Sigmoid colon (tissue), 7 donors: ENCODE measurements around the gene RPS6KB1. TPM values are rescaled to one million over a fixed set of nuclear protein-coding genes. Genes with fewer than 3 reads are reported as not detected.
"Not testable (repeated sequence)": the region's sequence is repeated elsewhere in the genome, so short reads cannot be mapped to it uniquely, and the experiment has no call there.

Source experiments
- DNase-seq: peaks from one replicate; pipeline ENCODE4 v3.0.0-alpha.2; 2019
- H3K27ac ChIP-seq, 4 donors: fragments of 200-600 bp; sonication (generic); one replicate each; pipeline ENCODE4 v1.5.1; 2016 to 2019; ENCODE audit warnings: mild to moderate bottlenecking in 1 of 4
- H3K27me3 ChIP-seq, 3 donors: fragments of 200-600 bp; sonication (generic); one replicate each; pipeline ENCODE4 v1.5.1; 2019; ENCODE audit warnings: mild to moderate bottlenecking in 1 of 3
- H3K36me3 ChIP-seq, 4 donors: fragments of 200-600 bp; sonication (generic); one replicate each; pipeline ENCODE4 v1.5.1; 2016 to 2019
- H3K4me1 ChIP-seq, 4 donors: fragments of 200-600 bp; sonication (generic); one replicate each; pipeline ENCODE4 v1.5.1; 2017 to 2019
- H3K4me3 ChIP-seq, 4 donors: fragments of 200-600 bp; sonication (generic); one replicate each; pipeline ENCODE4 v1.5.1; 2017 to 2019; ENCODE audit warnings: mild to moderate bottlenecking in 2 of 4, moderate library complexity in 1 of 4
- H3K9me3 ChIP-seq, 4 donors: fragments of 200-600 bp in 3 of 4; sonication (generic) in 3 of 4; one replicate each; pipeline versions ENCODE4 v1.5.1 to v1.6.1; 2013 to 2019
- EP300 ChIP-seq, 4 donors: sonication (generic); formaldehyde crosslinking; IDR thresholded peaks; one replicate each; pipeline ENCODE4 v1.6.1; 2017; ENCODE audit warnings: antibody characterized with exemption in 4 of 4
- POLR2A ChIP-seq, 2 donors: fragments of 450-650 bp; IDR thresholded peaks; one replicate each; pipeline ENCODE4 v1.6.1; 2016; ENCODE audit warnings: antibody characterized with exemption in 2 of 2, mild to moderate bottlenecking in 2 of 2, moderate library complexity in 2 of 2
- POLR2AphosphoS5 ChIP-seq, 4 donors: sonication (generic); formaldehyde crosslinking; IDR thresholded peaks; one replicate each; pipeline ENCODE4 v1.6.1; 2017; ENCODE audit warnings: antibody characterized with exemption in 4 of 4
- WGBS, 2 donors: extraction: QIAGEN DNeasy Blood & Tissue Kit; methylation state at CpG; one replicate each; pipeline ENCODE4 v1.1.7; 2013; 5-methylcytosine and 5-hydroxymethylcytosine counted together
- intact Hi-C: fragments of 100-400 bp; cut with DNase I; formaldehyde crosslinking; loops from one replicate; pipeline ENCODE4 v1.15.1; 2023
- polyA plus RNA-seq, 3 donors: library from polyadenylated mRNA; stranded (reverse); fragments of 200-250 nt; gene quantifications; one replicate each; pipeline ENCODE4 v1.2.3, GENCODE V29; 2013
- total RNA-seq, 4 donors: library from RNA; depleted of rRNA; stranded (reverse); fragments of >200 nt; gene quantifications; one replicate each; pipeline ENCODE4 v1.1.0, GENCODE V29; 2016
- TF ChIP-seq, protein P1 (sequence below), 4 experiments: fragments of 450-650 bp in 3 of 4; fragments of 200-600 bp in 1 of 4; IDR thresholded peaks; one replicate each; pipeline ENCODE4 v1.5.1; 2016 to 2019; ENCODE audit warnings: antibody characterized with exemption in 4 of 4, mild to moderate bottlenecking in 3 of 4, moderate library complexity in 2 of 4
- donor health status: healthy with polysubstance abuse.
- donor health status: Bipolar disorder and iron deficiency.
- donor health status: healthy.

The RPS6KB1 gene
- total and polyA plus RNA-seq, 7 donors = 8.1 to 63.0 (median 28.9) TPM

DNA sequence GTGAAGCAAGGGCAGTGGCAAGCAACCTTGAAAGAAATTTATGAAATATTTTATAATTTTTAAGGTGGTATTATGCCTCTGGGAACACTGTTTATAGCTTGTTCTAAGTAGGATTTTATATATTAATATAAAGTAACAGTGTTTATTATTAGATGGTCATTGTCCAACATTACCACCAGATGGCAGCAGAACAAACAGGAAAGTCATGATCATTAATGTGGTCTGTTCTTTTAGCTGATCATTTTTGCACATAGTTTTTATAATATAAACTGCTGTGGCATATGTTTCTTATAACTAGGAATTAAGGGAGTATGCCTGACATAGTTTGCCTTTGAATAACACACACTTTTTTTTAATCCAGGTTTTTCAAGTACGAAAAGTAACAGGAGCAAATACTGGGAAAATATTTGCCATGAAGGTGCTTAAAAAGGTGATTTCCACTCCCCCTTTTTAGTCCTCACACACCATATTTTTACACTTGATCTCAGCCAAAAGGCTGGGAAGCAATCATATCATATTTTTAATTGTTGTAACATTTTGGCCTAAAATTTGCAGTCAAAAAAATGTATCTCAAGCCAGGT is 21.4 kb downstream of the RPS6KB1 start:
- intact Hi-C loops = loop anchor here (5.0 kb wide), 1 partner anchor 123 kb away; no protein-coding TSS in a partner anchor
- Histone ChIP-seq H3K9me3 (no peaks in the 10 kb centered on the region), H3K36me3 (peaks cover 14 to 84% (median 33%) of the 10 kb centered on the region in 4 donors)

DNA sequence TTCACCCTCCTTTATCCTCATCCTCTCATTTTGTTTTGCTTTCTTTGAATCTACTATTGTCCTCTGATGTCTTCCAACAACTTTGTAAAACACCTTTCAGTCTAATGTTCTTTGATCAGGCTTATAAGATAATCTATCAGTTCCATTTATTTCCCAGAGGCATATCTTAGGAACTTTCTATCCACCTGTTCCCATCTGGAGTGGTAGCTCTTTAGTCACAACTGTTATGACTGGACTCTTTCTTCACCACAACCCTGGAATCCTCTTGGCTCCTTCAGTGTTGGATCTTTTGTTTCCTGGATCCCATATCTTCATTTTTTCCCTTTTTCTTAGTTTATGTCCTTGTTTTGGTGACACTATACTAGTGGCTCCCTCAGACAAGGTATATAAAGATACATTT is 23.5 kb downstream of the RPS6KB1 start:
- DNase-seq = no peak
- no peaks in the 10 kb centered on the region for H3K9me3 ChIP-seq
- H3K4me3 ChIP-seq = no peak overlapping the region
- H3K4me1 ChIP-seq = no peaks in the 10 kb centered on the region
- intact Hi-C loops = no loop called here
- H3K36me3 ChIP-seq = peaks cover 14 to 94% (median 37%) of the 10 kb centered on the region in 4 donors
- no peaks in the 10 kb centered on the region for H3K27me3 ChIP-seq
- TF ChIP-seq POLR2AphosphoS5 (IDR thresholded peaks at IDR 0.05) = no peak
- TF ChIP-seq EP300 (IDR thresholded peaks at IDR 0.05) = no peak
- TF ChIP-seq, protein P1, sequence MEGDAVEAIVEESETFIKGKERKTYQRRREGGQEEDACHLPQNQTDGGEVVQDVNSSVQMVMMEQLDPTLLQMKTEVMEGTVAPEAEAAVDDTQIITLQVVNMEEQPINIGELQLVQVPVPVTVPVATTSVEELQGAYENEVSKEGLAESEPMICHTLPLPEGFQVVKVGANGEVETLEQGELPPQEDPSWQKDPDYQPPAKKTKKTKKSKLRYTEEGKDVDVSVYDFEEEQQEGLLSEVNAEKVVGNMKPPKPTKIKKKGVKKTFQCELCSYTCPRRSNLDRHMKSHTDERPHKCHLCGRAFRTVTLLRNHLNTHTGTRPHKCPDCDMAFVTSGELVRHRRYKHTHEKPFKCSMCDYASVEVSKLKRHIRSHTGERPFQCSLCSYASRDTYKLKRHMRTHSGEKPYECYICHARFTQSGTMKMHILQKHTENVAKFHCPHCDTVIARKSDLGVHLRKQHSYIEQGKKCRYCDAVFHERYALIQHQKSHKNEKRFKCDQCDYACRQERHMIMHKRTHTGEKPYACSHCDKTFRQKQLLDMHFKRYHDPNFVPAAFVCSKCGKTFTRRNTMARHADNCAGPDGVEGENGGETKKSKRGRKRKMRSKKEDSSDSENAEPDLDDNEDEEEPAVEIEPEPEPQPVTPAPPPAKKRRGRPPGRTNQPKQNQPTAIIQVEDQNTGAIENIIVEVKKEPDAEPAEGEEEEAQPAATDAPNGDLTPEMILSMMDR (IDR thresholded peaks at IDR 0.05) = no peak
- no peak for TF ChIP-seq POLR2A (IDR thresholded peaks at IDR 0.05)
- no peak overlapping the region for H3K27ac ChIP-seq

More for the DNA sequence above, 21.4 kb downstream of the RPS6KB1 start:
- 85 to 87% methylated on average over 1 of the region's 1 CpG for WGBS, 2 donors
- Histone ChIP-seq H3K27me3 (no peaks in the 10 kb centered on the region), H3K27ac (no peak overlapping the region), H3K4me1 (no peaks in the 10 kb centered on the region), H3K4me3 (no peak overlapping the region)
- TF ChIP-seq EP300 (IDR thresholded peaks at IDR 0.05) = no peak
- TF ChIP-seq, protein P1 (IDR thresholded peaks at IDR 0.05) = peak in 2 of 4 experiments; percentile 43 to 63
- no peak for TF ChIP-seq POLR2A (IDR thresholded peaks at IDR 0.05)
- TF ChIP-seq POLR2AphosphoS5 (IDR thresholded peaks at IDR 0.05) = no peak
- DNase-seq = no peak

DNA sequence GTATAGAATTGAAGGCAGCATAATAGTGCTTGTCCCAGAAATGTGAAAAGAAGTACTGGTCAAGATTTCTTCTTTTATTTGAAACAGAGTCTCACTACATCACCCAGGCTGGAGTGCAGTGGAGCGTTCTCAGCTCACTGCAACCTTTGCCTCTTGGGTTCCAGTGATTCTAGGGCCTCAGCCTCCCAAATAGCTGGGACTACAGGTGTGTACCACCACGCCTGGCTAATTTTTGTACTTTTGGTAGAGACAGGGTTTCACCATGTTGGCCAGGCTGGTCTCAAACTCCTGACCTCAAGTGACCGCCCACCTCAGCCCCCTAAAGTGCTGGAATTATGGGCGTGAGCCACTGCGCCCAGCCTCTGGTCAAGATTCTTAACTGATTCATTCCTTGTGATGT is 27.7 kb downstream of the RPS6KB1 start:
- WGBS, 2 donors = 96 to 98% methylated on average over 5 of the region's 5 CpGs

DNA sequence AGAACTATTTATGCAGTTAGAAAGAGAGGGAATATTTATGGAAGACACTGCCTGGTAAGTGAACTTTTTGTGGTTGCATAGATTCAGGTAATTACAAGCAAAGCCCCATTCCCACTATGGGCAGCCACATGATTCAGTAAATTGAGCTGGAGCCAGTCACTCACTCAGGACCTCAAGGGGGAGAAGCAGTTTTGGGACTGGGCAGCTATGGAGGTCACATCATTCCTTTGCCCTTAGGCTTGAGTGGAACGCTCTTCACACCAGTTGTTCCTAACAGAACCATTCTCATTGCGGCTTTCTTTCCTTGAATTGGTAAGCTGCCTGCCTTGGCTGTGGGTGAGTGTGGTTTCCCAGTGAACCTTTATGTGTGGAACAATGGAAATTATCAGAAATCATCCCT is 37.2 kb downstream of the RPS6KB1 start:
- Histone ChIP-seq H3K27ac (peak overlapping the region in 1 of 4 donors; percentile 3), H3K36me3 (peaks cover 22 to 99% (median 44%) of the 10 kb centered on the region in 4 donors)
- H3K27me3 ChIP-seq, H3K4me3 ChIP-seq, DNase-seq, intact Hi-C loops, H3K4me1 ChIP-seq, H3K9me3 ChIP-seq: not testable (repeated sequence)
- 96% methylated on average over 2 of the region's 2 CpGs for whole genome bisulfite sequencing, 2 donors

More for the DNA sequence above, 27.7 kb downstream of the RPS6KB1 start:
- peaks cover 8 to 95% (median 22%) of the 10 kb centered on the region in 4 donors for H3K36me3 ChIP-seq
- H3K4me3 ChIP-seq, H3K4me1 ChIP-seq, DNase-seq, H3K27ac ChIP-seq, H3K27me3 ChIP-seq, H3K9me3 ChIP-seq: not testable (repeated sequence)
- intact Hi-C loops = loop anchor here (10.0 kb wide), 1 partner anchor 256 kb away; no protein-coding TSS in a partner anchor

DNA sequence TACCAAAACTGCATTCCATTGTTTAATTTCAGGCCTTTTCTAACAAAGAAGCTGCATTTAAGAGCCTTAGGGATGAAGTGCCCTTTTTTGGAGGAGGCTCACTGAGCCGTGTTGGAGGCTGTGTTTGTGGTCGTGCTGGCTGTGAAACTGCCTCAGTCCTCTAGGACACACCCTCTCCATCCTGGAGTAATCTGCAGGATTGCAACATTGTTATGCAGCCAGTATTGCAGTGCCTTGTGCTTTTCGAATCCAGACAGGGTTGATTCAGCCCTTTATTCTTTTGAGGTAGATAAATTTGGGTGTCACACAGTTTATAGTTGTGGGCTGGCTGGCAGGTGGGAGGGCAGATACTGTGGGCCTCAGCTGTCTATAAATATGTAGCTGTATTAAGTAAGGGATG is 37.8 kb downstream of the RPS6KB1 start:
- 59 to 70% methylated on average over 3 of the region's 3 CpGs for WGBS, 2 donors

DNA sequence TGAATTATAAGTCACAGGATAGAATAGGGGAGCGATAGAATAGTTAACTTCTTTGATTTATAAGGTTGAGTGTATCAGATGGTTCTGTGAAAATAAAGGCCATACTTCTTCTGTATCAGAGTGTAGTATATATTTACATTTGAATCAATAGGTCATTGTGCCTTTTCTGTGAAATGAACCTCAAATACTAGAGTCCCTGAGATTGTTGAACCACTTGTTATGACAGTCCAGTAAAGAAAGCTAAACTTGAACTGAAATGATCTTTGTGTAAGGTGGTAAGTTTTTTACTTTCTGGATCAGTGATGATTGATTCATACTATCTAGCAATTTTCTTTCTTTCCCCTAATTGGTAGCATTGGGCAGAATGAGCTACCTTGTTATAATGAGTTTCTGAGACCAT is 40.4 kb downstream of the RPS6KB1 start:
- H3K27me3 ChIP-seq, H3K4me3 ChIP-seq, intact Hi-C loops, H3K4me1 ChIP-seq, H3K27ac ChIP-seq, H3K9me3 ChIP-seq, DNase-seq: not testable (repeated sequence)
- 96 to 98% methylated on average over 1 of the region's 1 CpG for WGBS, 2 donors
- H3K36me3 ChIP-seq = peaks cover 34 to 100% (median 60%) of the 10 kb centered on the region in 4 donors

More for the DNA sequence above, 37.8 kb downstream of the RPS6KB1 start:
- DNase-seq, H3K4me1 ChIP-seq, H3K4me3 ChIP-seq, H3K9me3 ChIP-seq, H3K27ac ChIP-seq, intact Hi-C loops, H3K27me3 ChIP-seq: not testable (repeated sequence)
- peaks cover 19 to 99% (median 49%) of the 10 kb centered on the region in 4 donors for H3K36me3 ChIP-seq

DNA sequence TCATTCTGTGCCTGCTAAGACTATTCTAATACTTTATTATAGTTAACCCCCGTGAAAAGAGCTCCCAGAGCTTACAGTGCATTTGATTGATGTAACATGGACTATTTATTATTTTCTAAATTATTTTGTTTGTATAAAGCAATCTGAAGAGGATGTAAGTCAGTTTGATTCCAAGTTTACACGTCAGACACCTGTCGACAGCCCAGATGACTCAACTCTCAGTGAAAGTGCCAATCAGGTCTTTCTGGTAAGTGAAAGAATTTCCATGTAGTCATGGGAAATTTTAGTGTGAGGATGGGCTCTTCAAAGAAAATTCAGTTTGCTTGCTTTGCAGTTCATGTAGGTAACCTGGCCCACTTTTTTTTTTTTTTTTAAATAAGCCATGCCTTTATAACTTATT is 47.8 kb downstream of the RPS6KB1 start:
- intact Hi-C loops, H3K27ac ChIP-seq, H3K27me3 ChIP-seq, H3K9me3 ChIP-seq, DNase-seq, H3K4me1 ChIP-seq, H3K4me3 ChIP-seq: not testable (repeated sequence)
- H3K36me3 ChIP-seq = peaks cover 20 to 94% (median 34%) of the 10 kb centered on the region in 4 donors
- 74 to 84% methylated on average over 3 of the region's 3 CpGs for WGBS, 2 donors
